ENCODE results near the gene PPP1CA.
A peak's percentile ranks its signal among the peaks of the same experiment; 100 is the strongest.
"Not testable (repeated sequence)": the region's sequence is repeated elsewhere in the genome, so short reads cannot be mapped to it uniquely, and the experiment has no call there.

The PPP1CA gene

GRCh38 chr11:67434395-67434881 lies 32.8 kb upstream of the PPP1CA start:
- DNase-seq, result no peak

- no peak for DNase-seq
Measured at GRCh38 chr11:67433536-67434394, 32.1 kb upstream of the PPP1CA start.

DNA sequence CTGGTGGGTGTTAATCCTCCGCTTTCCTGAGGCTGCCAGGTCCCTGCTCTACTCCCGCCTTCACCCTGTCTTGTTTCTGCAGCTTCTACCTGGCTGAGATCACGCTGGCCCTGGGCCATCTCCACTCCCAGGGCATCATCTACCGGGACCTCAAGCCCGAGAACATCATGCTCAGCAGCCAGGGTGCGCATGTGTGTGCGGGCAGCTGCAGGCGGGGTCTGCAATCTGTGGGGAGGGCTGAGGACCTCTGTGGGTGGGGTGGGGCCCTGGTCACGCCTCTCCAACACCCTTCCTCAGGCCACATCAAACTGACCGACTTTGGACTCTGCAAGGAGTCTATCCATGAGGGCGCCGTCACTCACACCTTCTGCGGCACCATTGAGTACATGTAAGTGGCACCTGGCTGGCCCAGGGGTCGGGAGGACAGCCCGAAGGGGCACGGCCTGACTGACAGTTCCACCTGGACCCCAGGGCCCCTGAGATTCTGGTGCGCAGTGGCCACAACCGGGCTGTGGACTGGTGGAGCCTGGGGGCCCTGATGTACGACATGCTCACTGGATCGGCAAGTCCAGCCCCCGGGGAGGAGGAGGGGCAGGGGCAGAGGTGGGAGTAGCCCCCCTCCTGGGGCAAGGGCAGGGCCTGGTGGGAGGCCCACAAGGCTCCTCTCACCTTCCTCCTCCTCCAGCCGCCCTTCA lies 31.1 kb upstream of the PPP1CA start:
- DNase-seq, result no peak

GRCh38 chr11:67431346-67432249 lies 29.9 kb upstream of the PPP1CA start:
- no peak for DNase-seq

GRCh38 chr11:67429722-67430121 lies 28.1 kb upstream of the PPP1CA start:
- DNase-seq, result no peak

DNA sequence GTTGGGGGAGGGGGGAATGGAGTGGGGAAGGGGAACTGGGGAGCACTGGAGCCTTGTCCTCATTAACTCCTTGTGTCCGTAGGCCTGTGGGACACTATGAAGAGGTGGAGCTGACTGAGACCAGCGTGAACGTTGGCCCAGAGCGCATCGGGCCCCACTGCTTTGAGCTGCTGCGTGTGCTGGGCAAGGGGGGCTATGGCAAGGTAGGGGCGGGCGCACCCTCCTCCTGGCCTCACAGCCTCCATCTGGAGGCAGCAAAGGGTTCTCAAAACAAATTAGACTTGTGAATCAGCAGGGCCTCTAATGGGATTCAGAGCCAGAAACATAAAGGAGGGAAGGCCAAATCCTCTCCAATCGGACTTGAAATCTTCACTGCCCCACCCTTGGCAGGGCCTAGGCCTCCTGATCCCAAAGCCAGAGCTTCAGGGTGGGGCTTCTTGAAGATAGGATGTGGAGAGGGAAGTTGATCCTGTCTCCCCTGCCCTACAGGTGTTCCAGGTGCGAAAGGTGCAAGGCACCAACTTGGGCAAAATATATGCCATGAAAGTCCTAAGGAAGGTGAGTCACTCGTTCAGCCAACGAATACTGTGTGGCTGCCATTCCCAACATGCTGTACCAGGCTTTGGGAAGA lies 27.5 kb upstream of the PPP1CA start:
- DNase-seq, result no peak

DNA sequence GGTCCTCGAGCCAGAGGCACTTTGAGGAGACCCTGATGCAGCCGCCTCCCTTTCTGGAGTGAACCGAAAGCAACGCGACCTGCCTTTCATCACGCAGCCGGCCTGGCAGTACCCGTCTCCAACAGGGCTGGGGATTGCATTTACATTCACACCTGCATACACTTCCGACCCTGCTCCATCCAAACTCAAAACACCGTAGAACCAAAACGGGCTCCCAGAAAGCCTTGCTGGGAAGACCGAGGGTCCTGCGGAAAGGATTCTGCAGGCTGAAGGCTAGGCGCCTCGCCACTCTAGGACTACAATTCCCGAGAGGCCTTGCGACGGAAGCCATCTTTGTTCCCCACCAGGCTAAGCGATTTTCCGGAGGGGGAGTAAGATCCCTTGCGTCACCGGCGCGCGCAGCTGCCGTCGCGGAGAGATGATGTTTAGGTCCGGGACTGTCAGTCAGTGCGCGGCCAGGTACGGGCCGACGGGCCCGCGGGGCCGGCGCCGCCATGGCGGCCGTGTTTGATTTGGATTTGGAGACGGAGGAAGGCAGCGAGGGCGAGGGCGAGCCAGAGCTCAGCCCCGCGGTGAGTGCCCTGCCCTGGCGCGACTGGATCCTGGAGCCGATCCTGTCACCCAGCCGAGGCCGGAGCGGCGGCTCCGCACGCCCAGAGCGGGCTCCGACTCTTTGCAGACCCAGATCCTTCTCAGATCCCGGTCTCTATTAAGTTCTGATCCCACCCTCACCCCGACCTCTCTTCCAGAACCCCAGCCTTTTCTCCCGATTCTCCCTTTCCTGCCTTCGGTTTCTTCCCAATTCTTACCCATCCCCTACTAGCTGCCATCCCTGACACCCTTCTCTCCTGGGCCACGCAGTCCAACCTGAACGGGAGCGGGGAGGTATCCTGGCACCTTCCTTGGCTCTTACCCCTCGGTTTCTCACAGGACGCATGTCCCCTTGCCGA lies 26.7 kb upstream of the PPP1CA start, which contains the start of gene RPS6KB2:
RPS6KB2 (plus strand) TSS at position 443 of the 950 bp plus-strand sequence; CDS start at position 495, 52 bp downstream.
- DNase-seq, result peak; percentile 97 to 99 (median 98)

DNA sequence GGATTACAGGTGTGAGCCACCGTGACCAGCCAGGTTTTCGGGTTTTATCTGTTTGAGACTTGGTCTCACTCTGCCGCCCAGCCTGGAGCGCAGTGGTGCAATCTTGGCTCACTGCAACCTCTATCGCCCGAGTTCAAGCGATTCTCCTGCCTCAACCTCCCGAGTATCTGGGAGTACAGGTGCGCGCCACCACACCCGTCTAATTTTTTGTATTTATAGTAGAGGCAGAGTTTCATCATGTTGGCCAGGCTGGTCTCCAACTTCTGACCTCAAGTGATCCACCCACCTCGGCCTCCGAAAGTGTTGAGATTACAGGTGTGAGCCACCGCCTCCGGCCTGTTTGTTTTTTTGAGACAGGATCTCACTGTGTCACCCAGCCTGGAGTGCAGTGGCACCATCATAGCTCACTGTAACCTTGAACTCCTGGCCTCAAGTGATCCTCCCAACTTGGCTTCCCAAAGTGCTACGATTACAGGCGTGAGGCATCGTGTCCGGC lies 25.8 kb upstream of the PPP1CA start:
- DNase-seq, result not testable (repeated sequence)

DNA sequence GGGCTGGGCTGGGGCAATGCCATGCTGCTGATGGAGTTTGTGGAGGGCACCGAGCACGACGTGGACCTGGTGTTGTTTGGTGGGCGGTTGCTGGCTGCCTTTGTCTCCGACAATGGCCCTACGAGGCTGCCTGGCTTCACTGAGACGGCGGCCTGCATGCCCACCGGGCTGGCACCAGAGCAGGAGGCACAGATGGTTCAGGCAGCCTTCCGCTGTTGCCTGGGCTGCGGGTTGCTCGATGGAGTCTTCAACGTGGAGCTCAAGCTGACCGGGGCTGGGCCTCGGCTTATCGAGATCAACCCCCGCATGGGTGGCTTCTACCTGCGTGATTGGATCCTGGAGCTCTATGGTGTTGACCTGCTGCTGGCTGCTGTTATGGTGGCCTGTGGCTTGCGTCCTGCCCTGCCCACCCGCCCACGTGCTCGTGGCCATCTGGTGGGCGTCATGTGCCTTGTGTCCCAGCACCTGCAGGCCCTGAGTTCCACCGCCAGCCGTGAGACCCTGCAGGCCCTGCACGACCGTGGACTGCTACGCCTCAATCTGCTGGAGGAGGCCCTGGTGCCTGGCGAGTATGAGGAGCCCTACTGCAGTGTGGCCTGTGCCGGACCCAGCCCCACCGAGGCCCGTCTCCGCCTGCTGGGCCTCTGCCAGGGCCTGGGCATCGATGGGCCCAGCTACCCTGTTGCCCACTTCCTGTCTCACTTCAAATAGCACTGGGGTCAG lies 22.4 kb upstream of the PPP1CA start:
- DNase-seq, result no peak

GRCh38 chr11:67423466-67423865 lies 21.8 kb upstream of the PPP1CA start:
- no peak for DNase-seq

DNA sequence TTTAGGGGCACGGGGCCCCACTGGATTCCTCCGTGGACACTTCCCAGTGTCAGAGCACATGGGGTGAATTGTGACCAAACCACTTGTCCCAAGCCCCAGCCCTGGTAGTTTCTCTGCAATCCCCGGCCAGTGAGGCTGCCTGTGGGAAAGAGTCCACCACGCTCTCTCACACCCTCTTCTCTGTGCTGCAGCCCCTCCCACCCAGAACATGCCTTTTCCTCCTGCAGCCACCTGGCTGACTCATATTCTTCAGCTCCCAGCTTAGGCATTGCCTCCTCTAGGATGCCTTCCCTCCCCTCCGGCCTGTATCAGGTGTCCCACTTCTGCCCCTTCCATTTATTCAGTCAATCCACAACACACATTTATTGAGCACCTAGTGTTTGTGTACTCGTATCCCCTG lies 21.2 kb upstream of the PPP1CA start:
- DNase-seq, result no peak

- DNase-seq, result no peak
Measured at GRCh38 chr11:67421430-67422031, 19.9 kb upstream of the PPP1CA start.

DNA sequence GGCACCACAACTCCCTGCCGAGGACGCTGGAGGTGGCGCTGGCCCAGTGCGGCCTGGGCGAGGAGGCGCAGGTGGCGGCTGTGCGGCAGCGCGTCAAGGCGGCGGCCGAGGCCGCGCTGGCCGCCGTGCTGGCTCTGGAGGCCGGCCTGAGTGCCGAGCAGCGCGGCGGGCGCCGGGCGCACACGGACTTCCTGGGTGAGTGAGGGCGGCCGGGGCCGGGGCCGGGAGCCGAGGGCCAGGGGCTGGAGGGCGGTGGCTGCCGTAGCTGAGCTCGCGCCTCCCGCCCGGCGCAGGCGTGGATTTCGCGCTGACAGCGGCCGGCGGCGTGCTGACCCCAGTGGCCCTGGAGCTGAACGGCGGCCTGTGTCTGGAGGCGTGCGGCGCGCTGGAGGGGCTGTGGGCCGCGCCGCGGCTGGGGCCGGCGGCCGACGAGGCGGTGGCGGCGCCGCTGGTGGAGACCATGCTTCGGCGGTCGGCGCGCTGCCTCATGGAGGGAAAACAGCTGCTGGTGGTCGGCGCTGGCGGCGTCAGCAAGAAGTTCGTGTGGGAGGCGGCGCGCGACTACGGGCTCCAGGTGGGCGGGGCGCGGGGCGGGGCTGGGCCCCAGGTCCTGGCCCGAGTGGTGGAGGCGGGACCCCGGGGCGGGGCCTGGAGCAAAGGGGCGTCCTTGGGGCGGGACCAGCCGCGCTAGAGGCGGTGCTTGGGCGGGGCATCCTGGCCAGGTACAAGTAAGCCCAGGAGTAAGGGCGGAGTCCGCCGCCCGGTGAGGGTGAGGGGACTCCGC lies 19.2 kb upstream of the PPP1CA start:
- DNase-seq, result peak; percentile 92 to 99 (median 96)

- DNase-seq, result no peak
Measured at GRCh38 chr11:67420147-67420645, 18.5 kb upstream of the PPP1CA start.

DNA sequence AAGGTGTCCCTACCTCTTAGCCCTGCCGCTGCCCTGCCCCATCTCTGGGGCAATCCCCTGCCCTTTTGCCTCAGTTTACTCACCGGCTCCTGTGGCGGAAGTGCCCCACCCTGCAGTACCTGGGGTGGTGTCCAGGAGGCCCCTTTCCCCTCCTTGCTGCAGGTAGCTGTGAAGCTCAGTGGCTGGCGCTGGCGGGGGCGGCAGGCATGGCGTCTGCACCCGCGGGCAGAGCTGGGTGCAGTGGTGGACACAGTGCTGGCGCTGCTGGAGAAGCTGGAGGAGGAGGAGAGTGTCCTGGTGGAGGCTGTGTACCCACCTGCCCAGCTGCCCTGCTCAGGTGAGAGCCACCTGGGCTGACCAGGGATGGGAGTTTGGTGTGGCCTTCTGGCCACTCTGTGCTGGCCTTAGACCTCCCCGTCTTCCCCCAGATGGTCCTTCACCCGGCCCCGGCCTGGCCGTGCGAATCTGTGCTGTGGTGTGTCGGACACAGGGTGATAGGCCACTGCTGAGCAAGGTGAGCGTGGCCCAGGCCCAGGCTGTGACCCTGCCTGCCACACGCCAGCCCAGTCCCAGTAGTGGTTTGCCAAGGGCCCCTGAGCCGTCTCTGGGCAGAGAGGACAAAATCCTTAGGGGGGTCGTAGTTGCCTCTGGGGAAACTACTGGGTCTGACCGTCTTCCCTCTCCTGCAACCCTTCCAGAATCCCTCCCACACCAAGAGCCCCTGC lies 17.8 kb upstream of the PPP1CA start:
- no peak for DNase-seq

DNA sequence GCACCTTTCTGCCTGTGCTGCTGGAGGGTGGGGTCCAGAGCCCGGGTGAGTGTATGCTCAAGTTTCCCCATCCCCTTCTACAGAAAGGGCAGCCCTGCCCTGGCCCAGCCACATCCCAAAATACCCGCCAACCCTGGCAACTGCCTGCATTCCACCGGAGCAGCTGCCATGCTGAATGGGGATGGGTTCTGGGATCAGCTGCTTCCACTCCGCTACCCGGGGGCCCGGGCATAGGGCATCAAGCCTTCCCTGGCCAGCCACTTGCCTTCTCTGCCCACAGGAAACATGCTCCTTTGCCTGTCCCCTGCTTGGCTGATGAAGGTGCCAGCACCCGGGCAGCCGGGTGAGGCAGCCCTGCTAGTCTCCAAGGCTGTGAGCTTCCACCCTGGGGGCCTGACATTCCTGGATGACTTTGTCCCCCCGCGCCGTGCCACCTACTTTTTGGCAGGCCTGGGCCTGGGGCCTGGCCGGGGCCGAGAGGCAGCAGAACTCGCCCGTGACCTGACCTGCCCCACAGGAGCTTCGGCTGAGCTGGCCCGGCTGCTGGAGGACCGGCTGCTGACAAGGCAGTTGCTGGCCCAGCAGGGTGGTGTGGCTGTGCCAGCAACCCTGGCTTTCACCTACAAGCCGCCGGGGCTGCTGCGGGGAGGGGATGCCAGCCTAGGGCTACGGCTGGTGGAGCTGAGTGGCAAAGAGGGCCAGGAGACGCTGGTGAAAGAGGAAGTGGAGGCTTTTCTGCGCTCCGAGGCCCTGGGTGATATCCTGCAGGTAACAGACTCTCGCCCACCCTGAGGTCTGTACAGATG lies 17.0 kb upstream of the PPP1CA start:
- peak in 1 of 3 donors; percentile 39 for DNase-seq

DNA sequence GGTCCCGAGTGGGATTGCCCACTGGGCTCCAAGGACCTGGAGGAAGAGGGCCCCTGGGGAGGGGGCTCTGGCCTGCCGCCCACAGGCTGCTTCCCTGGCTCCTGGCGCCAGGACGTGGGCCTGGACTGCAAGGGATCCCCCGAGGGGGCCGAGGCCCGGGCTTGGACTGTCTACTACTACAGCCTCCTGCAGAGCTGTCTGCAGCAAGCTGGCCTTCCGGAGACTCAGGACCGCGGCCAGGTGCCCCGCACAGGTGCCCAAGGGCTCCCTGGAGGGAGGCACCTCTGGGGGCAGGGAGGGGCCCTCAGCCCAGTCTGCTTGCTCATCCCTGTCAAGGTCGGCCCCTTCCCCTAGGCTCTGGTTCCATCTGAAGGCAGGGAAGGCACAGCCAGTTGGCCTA lies 15.8 kb upstream of the PPP1CA start:
- DNase-seq, result no peak
